ENCODE measurements around the gene ZNF225. TPM values are rescaled to one million over a fixed set of nuclear protein-coding genes. Genes with fewer than 3 reads are reported as not detected.
"Not testable (repeated sequence)": the region's sequence is repeated elsewhere in the genome, so short reads cannot be mapped to it uniquely, and the experiment has no call there.

The ZNF225 gene
- total and polyA plus RNA-seq, 3 donors from 2014 or later = 5.0 to 7.4 (median 5.1) TPM

DNA sequence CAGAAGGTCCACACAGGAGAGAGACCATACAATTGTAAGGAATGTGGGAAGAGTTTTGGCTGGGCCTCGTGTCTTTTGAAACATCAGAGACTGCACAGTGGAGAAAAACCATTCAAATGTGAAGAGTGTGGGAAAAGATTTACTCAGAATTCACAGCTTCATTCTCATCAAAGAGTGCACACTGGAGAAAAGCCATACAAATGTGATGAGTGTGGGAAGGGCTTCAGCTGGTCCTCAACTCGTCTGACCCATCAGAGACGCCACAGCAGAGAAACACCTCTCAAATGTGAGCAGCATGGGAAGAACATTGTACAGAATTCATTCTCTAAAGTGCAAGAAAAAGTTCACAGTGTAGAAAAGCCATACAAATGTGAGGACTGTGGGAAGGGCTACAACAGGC, 5.4 kb upstream of the ZNF225 start:
- Histone ChIP-seq H3K4me1 (peaks cover 4% of the 10 kb centered on the region), H3K27ac (no peak overlapping the region), H3K9me3 (no peaks in the 10 kb centered on the region), H3K36me3 (ENCODE audit: low read depth, missing control alignments) (no peaks in the 10 kb centered on the region), H3K27me3 (no peaks in the 10 kb centered on the region), H3K4me3 (no peak overlapping the region)
- intact Hi-C loops (cut with DNase I; ENCODE audit: low total_unique reads) = no loop called here
- DNase-seq = no peak
- TF ChIP-seq POLR2A (IDR thresholded peaks at IDR 0.05) = no peak
- TF ChIP-seq, protein P1, sequence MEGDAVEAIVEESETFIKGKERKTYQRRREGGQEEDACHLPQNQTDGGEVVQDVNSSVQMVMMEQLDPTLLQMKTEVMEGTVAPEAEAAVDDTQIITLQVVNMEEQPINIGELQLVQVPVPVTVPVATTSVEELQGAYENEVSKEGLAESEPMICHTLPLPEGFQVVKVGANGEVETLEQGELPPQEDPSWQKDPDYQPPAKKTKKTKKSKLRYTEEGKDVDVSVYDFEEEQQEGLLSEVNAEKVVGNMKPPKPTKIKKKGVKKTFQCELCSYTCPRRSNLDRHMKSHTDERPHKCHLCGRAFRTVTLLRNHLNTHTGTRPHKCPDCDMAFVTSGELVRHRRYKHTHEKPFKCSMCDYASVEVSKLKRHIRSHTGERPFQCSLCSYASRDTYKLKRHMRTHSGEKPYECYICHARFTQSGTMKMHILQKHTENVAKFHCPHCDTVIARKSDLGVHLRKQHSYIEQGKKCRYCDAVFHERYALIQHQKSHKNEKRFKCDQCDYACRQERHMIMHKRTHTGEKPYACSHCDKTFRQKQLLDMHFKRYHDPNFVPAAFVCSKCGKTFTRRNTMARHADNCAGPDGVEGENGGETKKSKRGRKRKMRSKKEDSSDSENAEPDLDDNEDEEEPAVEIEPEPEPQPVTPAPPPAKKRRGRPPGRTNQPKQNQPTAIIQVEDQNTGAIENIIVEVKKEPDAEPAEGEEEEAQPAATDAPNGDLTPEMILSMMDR (IDR thresholded peaks at IDR 0.05) = no peak
- WGBS, 2 donors = 93 to 96% methylated on average over 3 of the region's 3 CpGs

GRCh38 chr19:44109458-44109857, 3.7 kb upstream of the ZNF225 start:
- no peaks in the 10 kb centered on the region for H3K9me3 ChIP-seq
- intact Hi-C loops (cut with DNase I; ENCODE audit: low total_unique reads) = no loop called here
- no peak for DNase-seq
- TF ChIP-seq, protein P1 (IDR thresholded peaks at IDR 0.05) = no peak
- TF ChIP-seq POLR2A (IDR thresholded peaks at IDR 0.05) = no peak
- peaks cover 9% of the 10 kb centered on the region for H3K4me1 ChIP-seq
- H3K36me3 ChIP-seq (ENCODE audit: low read depth, missing control alignments) = no peaks in the 10 kb centered on the region
- no peaks in the 10 kb centered on the region for H3K27me3 ChIP-seq
- H3K4me3 ChIP-seq = no peak overlapping the region
- no peak overlapping the region for H3K27ac ChIP-seq

GRCh38 chr19:44111910-44112463, 1.2 kb upstream of the ZNF225 start:
- Histone ChIP-seq H3K4me3 (peak overlapping the region; percentile 72 to 90), H3K9me3 (no peaks in the 10 kb centered on the region), H3K4me1 (peaks cover 11% of the 10 kb centered on the region), H3K36me3 (ENCODE audit: low read depth, missing control alignments) (no peaks in the 10 kb centered on the region), H3K27me3 (no peaks in the 10 kb centered on the region), H3K27ac (peak overlapping the region in 1 of 2 donors; percentile 38)
- TF ChIP-seq, protein P1 (IDR thresholded peaks at IDR 0.05) = no peak
- no peak for TF ChIP-seq POLR2A (IDR thresholded peaks at IDR 0.05)
- intact Hi-C loops (cut with DNase I; ENCODE audit: low total_unique reads) = loop anchor here (10.0 kb wide), 1 partner anchor 57 kb away; the partner anchor contains the start of gene ZNF223
- 9 to 14% methylated on average over 17 of the region's 17 CpGs for WGBS, 2 donors
- DNase-seq = peak; percentile 82

DNA sequence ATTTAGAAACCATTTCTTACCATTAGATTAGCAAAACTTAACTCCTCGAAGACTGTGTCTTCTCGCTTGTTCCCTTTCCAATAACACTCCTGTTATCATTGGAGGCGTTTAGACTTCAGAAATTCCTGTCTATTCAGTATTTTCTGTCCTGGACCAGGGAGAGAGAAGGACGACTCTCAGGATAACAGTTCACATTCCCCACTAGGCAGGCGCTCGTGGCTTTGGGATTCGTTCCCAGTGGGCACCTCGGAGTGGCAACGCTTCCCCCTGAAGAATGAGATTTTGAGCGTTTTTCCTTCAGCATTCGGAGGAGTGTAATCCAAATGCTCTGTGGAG, 429 bp upstream of the ZNF225 start:
- DNase-seq = no peak
- no peaks in the 10 kb centered on the region for H3K27me3 ChIP-seq
- peaks cover 11% of the 10 kb centered on the region for H3K4me1 ChIP-seq
- TF ChIP-seq, protein P1 (IDR thresholded peaks at IDR 0.05) = no peak
- no peak for TF ChIP-seq POLR2A (IDR thresholded peaks at IDR 0.05)
- peak overlapping the region; percentile 14 to 38 for H3K27ac ChIP-seq
- H3K36me3 ChIP-seq (ENCODE audit: low read depth, missing control alignments) = no peaks in the 10 kb centered on the region
- intact Hi-C loops (cut with DNase I; ENCODE audit: low total_unique reads) = loop anchor here (10.0 kb wide), 1 partner anchor 58 kb away; the partner anchor contains the start of gene ZNF223
- whole genome bisulfite sequencing, 2 donors = 0 to 1% methylated on average over 11 of the region's 11 CpGs
- H3K4me3 ChIP-seq = peak overlapping the region; percentile 72 to 90
- H3K9me3 ChIP-seq = no peaks in the 10 kb centered on the region

DNA sequence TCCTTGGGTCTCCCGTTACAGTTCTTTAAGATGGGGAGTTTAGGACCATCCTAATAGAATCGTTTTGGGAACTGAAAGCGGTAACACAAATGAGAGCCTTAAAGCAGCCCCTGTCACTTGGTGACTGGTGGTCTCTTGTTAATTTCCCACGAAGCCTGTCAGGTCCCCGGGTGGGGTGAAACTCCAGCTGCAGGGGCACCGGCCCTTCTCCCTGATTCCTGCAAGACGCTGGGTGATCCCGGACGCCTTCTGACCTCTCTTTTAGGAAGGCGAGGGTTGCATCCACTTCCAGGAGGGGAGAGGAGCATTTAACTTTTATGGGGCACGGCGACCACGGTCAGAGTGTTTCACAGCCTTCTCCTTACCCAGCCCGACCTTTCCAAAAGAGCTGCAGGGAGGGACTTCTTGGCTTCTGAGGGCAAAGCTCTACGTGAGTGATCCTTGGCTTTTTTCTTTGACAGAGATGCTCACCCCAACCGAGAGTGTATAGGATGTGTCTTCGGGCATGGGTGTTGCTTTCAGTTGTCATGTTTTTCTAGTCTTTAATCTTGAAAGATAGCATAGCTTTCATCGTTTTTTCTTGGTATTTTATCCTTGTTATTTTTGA, 688 bp downstream of the ZNF225 start:
- Histone ChIP-seq H3K27ac (peak overlapping the region; percentile 36 to 59), H3K27me3 (no peaks in the 10 kb centered on the region), H3K9me3 (no peaks in the 10 kb centered on the region), H3K4me1 (peaks cover 11% of the 10 kb centered on the region), H3K36me3 (ENCODE audit: low read depth, missing control alignments) (no peaks in the 10 kb centered on the region), H3K4me3 (peak overlapping the region; percentile 72 to 90)
- intact Hi-C loops (cut with DNase I; ENCODE audit: low total_unique reads) = loop anchor here (10.0 kb wide), 1 partner anchor 59 kb away; the partner anchor contains the start of gene ZNF223
- TF ChIP-seq, protein P1 (IDR thresholded peaks at IDR 0.05) = no peak
- no peak for TF ChIP-seq POLR2A (IDR thresholded peaks at IDR 0.05)
- 3% methylated on average over 13 to 18 of the region's 18 CpGs for WGBS, 2 donors
- DNase-seq = peak; percentile 37

DNA sequence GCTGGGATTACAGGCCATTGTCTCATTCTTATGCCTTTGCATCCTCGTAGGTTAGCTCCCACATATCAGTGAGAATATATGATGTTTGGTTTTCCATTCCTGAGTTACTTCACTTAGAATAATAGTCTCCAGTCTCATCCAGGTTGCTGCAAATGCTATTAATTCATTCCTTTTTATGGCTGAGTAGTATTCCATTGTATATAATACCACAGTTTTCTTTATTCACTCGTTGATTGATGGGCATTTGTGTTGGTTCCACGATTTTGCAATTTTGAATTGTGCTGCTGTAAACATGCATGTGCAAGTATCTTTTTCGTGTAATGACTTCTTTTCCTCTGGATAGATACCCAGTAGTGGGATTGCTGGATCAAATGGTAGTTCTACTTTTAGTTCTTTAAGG, 8.0 kb downstream of the ZNF225 start:
- WGBS, 2 donors = 91 to 96% methylated on average over 4 of the region's 4 CpGs
- H3K4me3 ChIP-seq; H3K4me1 ChIP-seq; H3K36me3 ChIP-seq (ENCODE audit: low read depth, missing control alignments); H3K9me3 ChIP-seq; intact Hi-C loops (cut with DNase I; ENCODE audit: low total_unique reads); DNase-seq; H3K27me3 ChIP-seq; H3K27ac ChIP-seq: not testable (repeated sequence)
